Naive thymus-derived CD8-positive, alpha-beta T cell (primary cell): Measurements from ENCODE around the gene COPS6. TPM values are rescaled to one million over a fixed set of nuclear protein-coding genes. Genes with fewer than 3 reads are reported as not detected.

Experiments
- ATAC-seq, 2 donors: fragments of 150-1000 bp; cut with Tn5 transposase in 1 of 2; sonication (Bioruptor Pico), chemical (Tn5 transposase) in 1 of 2; 1 replicate in 1 of 2; 2 replicates in 1 of 2; pipeline ENCODE4 v1.10.0; 2021; ENCODE audit warnings: mild to moderate bottlenecking in 2 of 2, moderate library complexity in 2 of 2
- POLR2A ChIA-PET: fragments of 350-600 bp; sonication (Branson Sonifier 250); formaldehyde crosslinking; loops from one replicate; lab custom pipeline; 2021; ENCODE audit warnings: antibody characterized with exemption; lab: Charles Lee
- DNase-seq, 10 donors: peaks; one replicate each; pipeline versions ENCODE4 v3.0.0 to v3.0.0-alpha.2; 2020 to 2022
- H3K27ac Mint-ChIP-seq, 10 donors: one replicate each; pipeline ENCODE4 v1.8.0; 2020 to 2022; ENCODE audit warnings: mild to moderate bottlenecking in 10 of 10, mixed read lengths in 10 of 10, moderate library complexity in 4 of 10, inconsistent platforms in 1 of 10
- H3K27me3 Mint-ChIP-seq, 5 donors: one replicate each; pipeline ENCODE4 v1.8.0; 2021 to 2022; ENCODE audit warnings: mixed read lengths in 5 of 5
- H3K36me3 Mint-ChIP-seq, 3 donors: one replicate each; pipeline ENCODE4 v1.8.0; 2020 to 2022; ENCODE audit warnings: mixed read lengths in 3 of 3, mild to moderate bottlenecking in 2 of 3, inconsistent platforms in 1 of 3
- H3K4me1 Mint-ChIP-seq, 4 donors: one replicate each; pipeline ENCODE4 v1.8.0; 2021 to 2022; ENCODE audit warnings: mixed read lengths in 4 of 4
- H3K4me3 Mint-ChIP-seq, 10 donors: one replicate each; pipeline ENCODE4 v1.8.0; 2020 to 2022; ENCODE audit warnings: mild to moderate bottlenecking in 10 of 10, mixed read lengths in 10 of 10, moderate library complexity in 6 of 10, inconsistent platforms in 1 of 10
- H3K9me3 Mint-ChIP-seq, 9 donors: one replicate each; pipeline ENCODE4 v1.8.0; 2020 to 2022; ENCODE audit warnings: mixed read lengths in 9 of 9, mild to moderate bottlenecking in 3 of 9, inconsistent platforms in 1 of 9, moderate library complexity in 1 of 9
- polyA plus RNA-seq, 3 donors: library from polyadenylated mRNA; unstranded; fragments of 300-500 nt; fragmentation: Illumina TruSeq; gene quantifications; one replicate each; pipeline ENCODE4 v1.2.3, GENCODE V29; 2021
- total RNA-seq, 8 experiments: library from RNA in 2 of 8; stranded (reverse) in 2 of 8; gene quantifications; one replicate each; pipeline ENCODE4 v1.2.3 and lab custom pipeline; 2021 to 2026

Gene COPS6
- total RNA-seq (10 to 100 TPM; 72.0 to 80.2 TPM), polyA plus RNA-seq (100 to 1,000 TPM; 107 to 145 (median 121) TPM), total RNA-seq (lab: John Stamatoyannopoulos, UW) (24.5 to 39.9 (median 33.4) reads per million in 6 experiments)

GRCh38 chr7:100088621-100089457, at the start of gene COPS6:
Gene COPS6 (plus strand): TSS chr7:100088969. CDS start chr7:100088991, 22 bp downstream.
- Mint-ChIP-seq H3K9me3 (no peaks in the 10 kb centered on the region), H3K27ac (peak within 1 kb of the TSS; percentile 92 to 98 (median 95)), H3K27me3 (no peaks in the 10 kb centered on the region), H3K4me1 (peaks cover 13 to 28% (median 22%) of the 10 kb centered on the region in 4 donors), H3K4me3 (peak within 1 kb of the TSS; percentile 80 to 92 (median 90)), H3K36me3 (peaks cover 7 to 41% (median 8%) of the 10 kb centered on the region in 3 donors)
- peak; percentile 82 to 90 for ATAC-seq
- POLR2A ChIA-PET = interaction anchor here (0.8 to 5.0 kb wide), 15 partner anchors 10 to 346 kb away, joined by 3 to 68 read pairs (median 4); partner anchors contain the start of genes AP4M1, GJC3, LAMTOR4 and MBLAC1
- DNase-seq = peak; percentile 71 to 92 (median 86)

GRCh38 chr7:100040575-100040974, 48.2 kb upstream of the COPS6 start:
- Mint-ChIP-seq H3K27me3 (no peaks in the 10 kb centered on the region), H3K4me1 (peaks cover 5 to 24% (median 21%) of the 10 kb centered on the region in 4 donors), H3K27ac (peak overlapping the region in 8 of 10 donors; percentile 20 to 70 (median 52)), H3K36me3 (peaks cover 0 to 19% (median 6%) of the 10 kb centered on the region in 3 donors), H3K9me3 (no peaks in the 10 kb centered on the region), H3K4me3 (no peak overlapping the region)
- ATAC-seq = peak; percentile 47 to 68
- POLR2A ChIA-PET = interaction anchor here (0.6 to 1.9 kb wide), 2 partner anchors 9 to 29 kb away, joined by 5 to 7 read pairs; partner anchors contain the start of gene ZSCAN21
- no peak for DNase-seq

GRCh38 chr7:100044718-100045117, 44.1 kb upstream of the COPS6 start:
- Mint-ChIP-seq H3K4me1 (peaks cover 5 to 33% (median 24%) of the 10 kb centered on the region in 4 donors), H3K27ac (peak overlapping the region in 2 of 10 donors; percentile 24 to 53), H3K9me3 (no peaks in the 10 kb centered on the region), H3K4me3 (peak overlapping the region in 4 of 10 donors; percentile 6 to 30 (median 8)), H3K27me3 (no peaks in the 10 kb centered on the region), H3K36me3 (no peaks in the 10 kb centered on the region)
- ATAC-seq = no peak
- no peak for DNase-seq
- POLR2A ChIA-PET = interaction anchor here (0.7 kb wide), 2 partner anchors 37 to 669 kb away, joined by 3 to 4 read pairs; no protein-coding TSS in a partner anchor

- Mint-ChIP-seq H3K27ac (peak overlapping the region; percentile 16 to 99 (median 97)), H3K4me1 (peaks cover 9 to 27% (median 19%) of the 10 kb centered on the region in 4 donors), H3K27me3 (no peaks in the 10 kb centered on the region), H3K36me3 (peaks cover 0 to 2% (median 0%) of the 10 kb centered on the region in 3 donors), H3K9me3 (no peaks in the 10 kb centered on the region), H3K4me3 (peak overlapping the region; percentile 39 to 98 (median 94))
- ATAC-seq (no peak), DNase-seq (no peak)
- POLR2A ChIA-PET = interaction anchor here (1.0 to 1.6 kb wide), 5 partner anchors 27 to 100 kb away, joined by 3 to 7 read pairs (median 5); partner anchors contain the start of genes LAMTOR4 and ZKSCAN1
Observed at GRCh38 chr7:100048680-100049079, 40.1 kb upstream of the COPS6 start.

DNA sequence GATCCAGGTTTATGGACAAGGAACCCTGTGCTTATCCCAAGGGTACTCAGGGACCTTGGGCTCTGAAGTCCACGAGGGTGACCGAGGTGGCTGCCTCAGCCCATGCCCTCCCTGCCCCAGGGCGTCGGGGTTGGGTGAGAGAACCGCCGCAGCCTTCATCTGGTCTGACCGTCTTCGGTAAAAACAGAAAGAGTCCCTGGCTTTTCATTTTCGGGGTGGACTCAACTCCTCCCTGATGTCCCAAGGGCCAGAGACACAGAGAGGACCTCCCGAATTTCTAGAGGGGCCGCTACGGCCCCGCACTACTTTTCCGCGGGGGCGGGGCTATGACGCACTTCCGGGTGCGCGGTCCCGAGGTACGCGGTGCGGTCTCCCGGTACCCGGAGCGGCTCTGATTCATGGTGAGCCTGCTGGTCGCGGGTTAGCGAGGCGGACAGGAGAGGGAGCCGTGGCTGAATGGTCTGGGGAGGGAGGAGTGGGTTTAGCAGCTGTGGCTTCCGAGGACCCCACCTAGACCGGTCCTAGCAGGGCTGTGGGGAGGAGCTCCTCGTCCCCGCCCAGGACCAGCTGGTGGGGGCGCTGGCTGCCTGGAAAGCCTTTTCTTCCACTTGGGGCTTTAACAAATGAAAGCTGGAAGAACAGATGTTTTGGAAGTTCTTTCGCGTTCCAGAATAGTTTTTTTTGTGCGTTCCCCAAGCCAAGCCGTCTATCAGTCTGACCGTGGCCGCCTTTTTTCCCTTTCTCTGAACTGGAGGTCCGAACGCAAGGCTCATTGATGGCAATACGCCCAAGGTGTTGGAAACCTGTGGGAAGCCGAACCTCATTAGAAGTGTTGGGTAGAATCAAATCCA, 39.1 kb upstream of the COPS6 start, which contains the start of gene ZSCAN21:
Gene ZSCAN21 (plus strand): TSS at position 334 of the 851 bp plus-strand sequence. CDS start 7,233 bp downstream, outside the sequence.
- H3K36me3 Mint-ChIP-seq = peaks cover 0 to 2% (median 0%) of the 10 kb centered on the region in 3 donors
- peak within 1 kb of the TSS; percentile 90 to 99 (median 98) for H3K27ac Mint-ChIP-seq
- H3K4me3 Mint-ChIP-seq = peak within 1 kb of the TSS; percentile 88 to 98 (median 94)
- H3K4me1 Mint-ChIP-seq = peaks cover 8 to 26% (median 18%) of the 10 kb centered on the region in 4 donors
- POLR2A ChIA-PET = interaction anchor here (0.6 to 1.6 kb wide), 13 partner anchors 9 to 491 kb away, joined by 3 to 7 read pairs (median 3); partner anchors contain the start of genes LAMTOR4, MBLAC1, ZKSCAN1 and ZNF655
- no peaks in the 10 kb centered on the region for H3K9me3 Mint-ChIP-seq
- DNase-seq (peak; percentile 64 to 89 (median 76)), ATAC-seq (peak; percentile 89 to 91)
- H3K27me3 Mint-ChIP-seq = no peaks in the 10 kb centered on the region

- Mint-ChIP-seq H3K4me1 (peaks cover 7 to 24% (median 16%) of the 10 kb centered on the region in 4 donors), H3K4me3 (peak overlapping the region; percentile 31 to 76 (median 56)), H3K27ac (peak overlapping the region in 4 of 10 donors; percentile 40 to 80 (median 56)), H3K9me3 (no peaks in the 10 kb centered on the region), H3K36me3 (peaks cover 0 to 2% (median 0%) of the 10 kb centered on the region in 3 donors), H3K27me3 (no peaks in the 10 kb centered on the region)
- ATAC-seq (no peak), DNase-seq (no peak)
- POLR2A ChIA-PET = interaction anchor here (0.6 kb wide), 1 partner anchor 57 kb away, joined by 3 read pairs; no protein-coding TSS in a partner anchor
Observed at GRCh38 chr7:100051611-100052010, 37.2 kb upstream of the COPS6 start.

- peak in 7 of 10 donors; percentile 7 to 55 (median 28) for DNase-seq
Observed at GRCh38 chr7:100053215-100053614, 35.6 kb upstream of the COPS6 start.

GRCh38 chr7:100057006-100057405, 31.8 kb upstream of the COPS6 start:
- no peaks in the 10 kb centered on the region for H3K9me3 Mint-ChIP-seq
- peaks cover 0 to 33% (median 0%) of the 10 kb centered on the region in 3 donors for H3K36me3 Mint-ChIP-seq
- POLR2A ChIA-PET = no interaction called here
- H3K4me3 Mint-ChIP-seq = no peak overlapping the region
- ATAC-seq (no peak), DNase-seq (no peak)
- H3K4me1 Mint-ChIP-seq = peaks cover 0 to 2% (median under 1%) of the 10 kb centered on the region in 4 donors
- no peaks in the 10 kb centered on the region for H3K27me3 Mint-ChIP-seq
- no peak overlapping the region for H3K27ac Mint-ChIP-seq

More at GRCh38 chr7:100053215-100053614, 35.6 kb upstream of the COPS6 start:
- Mint-ChIP-seq H3K36me3 (peaks cover 0 to 17% (median 0%) of the 10 kb centered on the region in 3 donors), H3K27ac (no peak overlapping the region), H3K9me3 (no peaks in the 10 kb centered on the region), H3K4me3 (no peak overlapping the region), H3K27me3 (no peaks in the 10 kb centered on the region), H3K4me1 (peaks cover 9 to 24% (median 16%) of the 10 kb centered on the region in 4 donors)
- POLR2A ChIA-PET = no interaction called here
- ATAC-seq = peak in 1 of 2 donors; percentile 24

GRCh38 chr7:100059251-100059739, 29.5 kb upstream of the COPS6 start:
- peaks cover 0 to 44% (median 6%) of the 10 kb centered on the region in 3 donors for H3K36me3 Mint-ChIP-seq
- no peak for ATAC-seq
- POLR2A ChIA-PET = interaction anchor here (0.8 kb wide), 1 partner anchor 16 kb away, joined by 3 read pairs; no protein-coding TSS in a partner anchor

DNA sequence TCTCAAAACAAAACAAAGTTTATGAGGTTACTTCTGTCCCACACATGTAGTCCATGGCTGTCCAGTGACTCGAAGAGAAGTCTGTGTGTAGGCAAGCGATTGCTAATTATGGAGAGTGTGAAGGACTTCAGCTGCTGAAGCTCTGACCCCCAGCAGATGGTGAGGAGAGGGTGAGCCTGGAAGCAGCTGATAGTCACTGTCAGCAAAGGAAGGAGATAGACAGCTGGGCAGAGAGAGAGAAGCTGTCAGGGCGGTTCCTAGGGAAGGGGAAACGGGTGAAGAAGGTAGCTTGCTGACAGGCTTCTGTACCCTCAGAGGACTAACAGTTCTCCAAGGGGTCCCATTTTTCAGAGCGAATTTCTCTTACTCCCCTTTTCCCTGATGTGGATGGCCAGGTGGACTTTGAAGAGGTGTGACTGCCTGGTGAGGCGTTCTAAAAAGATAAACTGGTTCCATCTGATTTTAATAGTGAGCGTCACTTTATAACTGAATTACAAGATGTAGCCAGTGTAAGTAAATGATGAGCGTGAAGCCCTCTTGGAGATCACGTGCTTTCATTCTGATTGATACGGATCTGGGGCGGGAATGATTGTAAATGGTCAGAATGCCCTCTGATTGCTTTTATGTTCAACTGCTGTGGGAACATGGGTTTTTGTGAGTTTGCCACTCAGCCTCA, 27.1 kb upstream of the COPS6 start:
- H3K4me1 Mint-ChIP-seq = peaks cover 0 to 2% (median 0%) of the 10 kb centered on the region in 4 donors
- H3K27ac Mint-ChIP-seq = peak overlapping the region in 4 of 10 donors; percentile 37 to 74 (median 54)
- H3K36me3 Mint-ChIP-seq = peaks cover 0 to 46% (median 11%) of the 10 kb centered on the region in 3 donors
- no peaks in the 10 kb centered on the region for H3K9me3 Mint-ChIP-seq
- H3K4me3 Mint-ChIP-seq = no peak overlapping the region
- POLR2A ChIA-PET = no interaction called here
- no peak for DNase-seq
- ATAC-seq = no peak
- H3K27me3 Mint-ChIP-seq = no peaks in the 10 kb centered on the region

More at GRCh38 chr7:100059251-100059739, 29.5 kb upstream of the COPS6 start:
- DNase-seq = no peak
- no peak overlapping the region for H3K4me3 Mint-ChIP-seq
- no peaks in the 10 kb centered on the region for H3K27me3 Mint-ChIP-seq
- H3K27ac Mint-ChIP-seq = no peak overlapping the region
- H3K9me3 Mint-ChIP-seq = no peaks in the 10 kb centered on the region
- peaks cover 0 to 2% (median 0%) of the 10 kb centered on the region in 4 donors for H3K4me1 Mint-ChIP-seq

- H3K4me3 Mint-ChIP-seq = no peak overlapping the region
- no peaks in the 10 kb centered on the region for H3K4me1 Mint-ChIP-seq
- no peaks in the 10 kb centered on the region for H3K27me3 Mint-ChIP-seq
- H3K36me3 Mint-ChIP-seq = peaks cover 0 to 32% (median 11%) of the 10 kb centered on the region in 3 donors
- no peak for DNase-seq
- no peak overlapping the region for H3K27ac Mint-ChIP-seq
- POLR2A ChIA-PET = no interaction called here
- no peak for ATAC-seq
- no peaks in the 10 kb centered on the region for H3K9me3 Mint-ChIP-seq
Observed at GRCh38 chr7:100063376-100063775, 25.4 kb upstream of the COPS6 start.
